Pancreas (tissue), 10 donors: ENCODE measurements around the gene SORCS2. TPM values are rescaled to one million over a fixed set of nuclear protein-coding genes. Genes with fewer than 3 reads are reported as not detected.

Experiments used
- ATAC-seq, 4 donors: fragments of 200-7000 bp; cut with Tn5 transposase; one replicate each; pipeline versions ENCODE4 v1.8.0 to v1.9.1; 2020; ENCODE audit warnings: mild to moderate bottlenecking in 4 of 4, moderate library complexity in 4 of 4
- DNase-seq, 6 donors: peaks; one replicate each; pipeline ENCODE4 v3.0.0-alpha.2; 2020
- FAIRE-seq: peaks from 2 replicates; lab custom pipeline; 2012; peaks lifted over from hg19 to GRCh38; lab: Jason Lieb, UNC
- H3K27ac ChIP-seq, 4 donors: fragments of 200-600 bp; sonication (generic); 1 replicate in 3 of 4; 2 replicates in 1 of 4; pipeline versions ENCODE4 v1.5.0 to v1.8.0; 2020
- H3K27me3 ChIP-seq, 4 donors: fragments of 200-600 bp; one replicate each; pipeline ENCODE4 v1.8.0; 2021
- H3K36me3 ChIP-seq, 3 donors: fragments of 200-600 bp; sonication (generic) in 1 of 3; one replicate each; pipeline versions ENCODE4 v1.5.0 to v1.8.0; 2020 to 2021
- H3K4me1 ChIP-seq, 3 donors: fragments of 200-600 bp; one replicate each; pipeline ENCODE4 v1.8.0; 2021
- H3K4me3 ChIP-seq, 4 donors: fragments of 200-600 bp; sonication (generic) in 2 of 4; one replicate each; pipeline versions ENCODE4 v1.5.0 to v1.8.0; 2020 to 2021
- H3K9me3 ChIP-seq, 4 donors: fragments of 200-600 bp; one replicate each; pipeline ENCODE4 v1.8.0; 2021
- CTCF ChIP-seq, 4 donors: fragments of 200-600 bp; sonication (generic) in 3 of 4; IDR thresholded peaks; one replicate each; pipeline versions ENCODE4 v1.5.0 to v1.8.0; 2021; ENCODE audit warnings: antibody characterized with exemption in 4 of 4
- WGBS, 2 donors: extraction: QIAGEN DNeasy Blood & Tissue Kit; methylation state at CpG; one replicate each; pipeline ENCODE4 v1.1.7; 2013; 5-methylcytosine and 5-hydroxymethylcytosine counted together
- intact Hi-C, 3 donors: fragments of 100-400 bp; cut with DNase I; formaldehyde crosslinking; loops; one replicate each; pipeline versions ENCODE4 v1.11.1 to v1.14.2; 2022
- polyA plus RNA-seq, 2 donors: library from polyadenylated mRNA; stranded (reverse); fragments of 200-250 nt; gene quantifications; one replicate each; pipeline ENCODE4 v1.2.3, GENCODE V29; 2013
- total RNA-seq, 6 donors: library from RNA; stranded (reverse); fragmentation: NEBNext Ultra II Directional in 4 of 6; extraction: Animal tissue kit (Norgen Biotek cat#: 25700) in 4 of 6; gene quantifications; one replicate each; pipeline versions ENCODE4 v1.2.1 to v1.2.4, GENCODE V29; 2021 to 2023
- donor health status: healthy with polysubstance abuse.
- donor health status: DM: no; HTN: no; CAD: no; lungs with moderate emphysema.
- donor health status: DM: no; HTN: no; CAD: no.
- donor health status: control.
- donor health status: control.
- donor health status: Bipolar disorder and iron deficiency.
- donor health status: DM: yes; HTN: yes; CAD: no.
- donor health status: DM: no; HTN: no; CAD: no.
- donor health status: DM: no; HTN: no; CAD: no.
- donor health status: DM: yes; HTN: yes; CAD: no.

The SORCS2 gene
- total and polyA plus RNA-seq, 8 donors: 0.14 to 1.7 (median 0.42) TPM

- FAIRE-seq (no peak), DNase-seq (peak in 2 of 6 donors; percentile 4 to 55), ATAC-seq (no peak)
- no peak for TF ChIP-seq CTCF (IDR thresholded peaks at IDR 0.05)
- Histone ChIP-seq H3K27me3 (peaks cover 0 to 3% (median 0%) of the 10 kb centered on the region in 4 donors), H3K36me3 (no peaks in the 10 kb centered on the region), H3K4me1 (no peaks in the 10 kb centered on the region), H3K27ac (no peak overlapping the region), H3K9me3 (no peaks in the 10 kb centered on the region), H3K4me3 (no peak overlapping the region)
- intact Hi-C loops: loop anchor here in 1 of 3 donors (5.0 kb wide), 1 partner anchor 110 kb away; no protein-coding TSS in a partner anchor
- 44 to 47% methylated on average over 7 of the region's 7 CpGs for WGBS, 2 donors
Measured at GRCh38 chr4:7187168-7187535, 5.2 kb upstream of the SORCS2 start.

DNA sequence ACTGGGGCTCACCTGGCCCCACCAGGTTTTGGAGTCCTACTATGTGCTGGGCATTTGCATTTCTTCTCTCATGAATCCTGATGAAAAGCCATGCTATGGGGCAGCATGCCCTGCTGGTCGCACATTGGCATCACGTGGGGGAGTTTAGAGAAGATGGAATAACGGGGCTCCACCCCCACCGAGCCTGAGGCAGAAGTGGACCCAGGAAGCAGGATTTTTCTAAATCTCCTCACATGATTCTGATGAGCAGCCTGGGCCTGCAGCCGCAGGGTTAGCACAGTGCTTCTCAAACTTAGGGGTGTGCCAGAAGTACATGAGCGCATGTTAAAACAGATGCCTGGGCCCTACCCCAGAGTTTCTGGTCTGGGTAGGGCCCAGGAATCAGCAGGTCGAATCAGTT lies 4.6 kb upstream of the SORCS2 start:
- DNase-seq (peak in 2 of 6 donors; percentile 3 to 12), FAIRE-seq (no peak), ATAC-seq (no peak)
- intact Hi-C loops: loop anchor here in 1 of 3 donors (5.0 kb wide), 1 partner anchor 110 kb away; no protein-coding TSS in a partner anchor
- peaks cover 0 to 3% (median 0%) of the 10 kb centered on the region in 4 donors for H3K27me3 ChIP-seq
- H3K27ac ChIP-seq: no peak overlapping the region
- H3K4me1 ChIP-seq: no peaks in the 10 kb centered on the region
- H3K9me3 ChIP-seq: no peaks in the 10 kb centered on the region
- H3K36me3 ChIP-seq: no peaks in the 10 kb centered on the region
- no peak overlapping the region for H3K4me3 ChIP-seq
- TF ChIP-seq CTCF (IDR thresholded peaks at IDR 0.05): no peak
- 66 to 70% methylated on average over 7 of the region's 7 CpGs for WGBS, 2 donors

DNA sequence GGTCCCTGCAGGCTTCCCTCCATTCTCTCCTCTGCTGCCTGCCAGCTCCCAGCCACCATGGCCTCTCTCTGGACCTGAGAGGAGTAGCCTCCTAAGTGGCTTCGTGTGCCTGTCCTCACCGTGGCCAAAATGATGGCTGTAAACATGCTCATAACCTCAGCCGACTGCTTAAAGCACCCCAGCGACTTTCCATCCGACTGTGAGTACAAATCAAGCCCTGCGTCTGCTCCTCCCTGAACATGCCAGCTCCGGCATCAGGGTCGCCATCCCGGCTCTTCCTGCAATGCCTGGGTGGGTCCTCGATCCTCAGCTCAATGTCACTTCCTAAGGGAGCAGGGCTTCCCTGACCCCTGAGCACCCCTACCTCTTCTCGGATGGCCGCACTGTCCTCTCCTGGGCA lies 3.3 kb upstream of the SORCS2 start:
- Histone ChIP-seq H3K36me3 (no peaks in the 10 kb centered on the region), H3K4me3 (no peak overlapping the region), H3K4me1 (peaks cover 0 to 4% (median 0%) of the 10 kb centered on the region in 3 donors), H3K27me3 (peaks cover 0 to 10% (median 5%) of the 10 kb centered on the region in 4 donors), H3K27ac (no peak overlapping the region), H3K9me3 (no peaks in the 10 kb centered on the region)
- intact Hi-C loops: loop anchor here in 1 of 3 donors (5.0 kb wide), 1 partner anchor 108 kb away; no protein-coding TSS in a partner anchor
- FAIRE-seq: no peak
- ATAC-seq: no peak
- no peak for TF ChIP-seq CTCF (IDR thresholded peaks at IDR 0.05)
- peak in 2 of 6 donors; percentile 0 to 26 for DNase-seq
- 52 to 55% methylated on average over 12 of the region's 12 CpGs for WGBS, 2 donors

DNA sequence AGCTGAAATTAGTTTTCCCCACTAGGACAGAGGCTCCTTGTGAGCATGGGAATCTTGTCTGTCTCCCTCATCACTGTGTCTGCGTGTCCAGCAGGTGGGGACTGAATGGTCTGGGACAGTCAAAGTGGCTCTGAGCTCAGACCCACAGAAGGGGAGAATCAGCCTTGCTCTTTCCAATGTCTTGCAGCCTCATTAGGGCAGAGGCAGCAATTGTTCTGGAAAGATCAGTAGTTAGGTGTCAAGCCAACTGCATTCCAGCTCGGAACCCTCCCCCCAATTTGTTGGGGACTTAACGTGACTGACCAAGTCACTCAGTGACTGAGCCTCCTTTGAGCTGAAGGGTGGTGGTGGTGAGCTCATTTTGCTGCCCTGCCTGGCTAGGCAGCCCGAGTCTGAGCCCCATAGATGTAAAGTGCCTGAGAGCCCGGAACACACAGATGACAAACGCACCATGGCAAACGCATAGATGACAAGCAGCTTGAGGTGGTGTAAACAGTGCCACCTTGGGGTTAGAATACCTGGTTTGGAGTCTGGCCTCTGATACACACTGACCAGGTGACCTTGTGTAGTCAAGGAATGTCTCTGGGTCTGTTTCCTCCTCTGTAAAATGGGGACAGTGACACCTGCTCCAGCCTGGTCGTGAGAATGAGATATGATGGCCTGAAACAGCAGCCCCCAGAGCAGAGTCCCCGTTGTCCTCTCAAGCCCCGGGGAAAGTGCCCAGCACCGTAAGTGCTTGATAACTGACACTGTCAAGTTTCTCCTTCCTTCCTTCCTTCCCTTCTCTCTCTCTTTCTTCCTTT lies 2.7 kb upstream of the SORCS2 start:
- peaks cover 0 to 4% (median 0%) of the 10 kb centered on the region in 3 donors for H3K4me1 ChIP-seq
- peak; percentile 39 to 55 (median 50) for ATAC-seq
- FAIRE-seq: no peak
- H3K36me3 ChIP-seq: no peaks in the 10 kb centered on the region
- intact Hi-C loops: loop anchor here in 2 of 3 donors (5.0 to 10.0 kb wide), 2 partner anchors 108 to 525 kb away; no protein-coding TSS in a partner anchor
- TF ChIP-seq CTCF (IDR thresholded peaks at IDR 0.05): no peak
- H3K27ac ChIP-seq: no peak overlapping the region
- peak in 2 of 6 donors; percentile 13 to 27 for DNase-seq
- peaks cover 0 to 16% (median 5%) of the 10 kb centered on the region in 4 donors for H3K27me3 ChIP-seq
- H3K4me3 ChIP-seq: no peak overlapping the region
- H3K9me3 ChIP-seq: no peaks in the 10 kb centered on the region
- WGBS, 2 donors: 25 to 34% methylated on average over 11 of the region's 11 CpGs
